GM18511 (cell line): ENCODE measurements around the gene MYOZ3.

Experiments used
- ATAC-seq: cut with Tn5 transposase; IDR thresholded peaks from one replicate; pipeline ENCODE4 v1.9.1; 2021; ENCODE audit warnings: mild to moderate bottlenecking, moderate library complexity; ENCODE audit not compliant: unreplicated experiment

The MYOZ3 gene

GRCh38 chr5:150690760-150691159 lies 29.7 kb downstream of the MYOZ3 start:
- ATAC-seq: no peak

- no peak for ATAC-seq
These were observed 31.2 kb downstream of the MYOZ3 start for GRCh38 chr5:150692276-150692675.

GRCh38 chr5:150694612-150695011 lies 33.6 kb downstream of the MYOZ3 start:
- no peak for ATAC-seq

GRCh38 chr5:150700246-150700593 lies 39.2 kb downstream of the MYOZ3 start:
- peak; percentile 15 for ATAC-seq

GRCh38 chr5:150700594-150701377 lies 39.7 kb downstream of the MYOZ3 start, which contains the start of gene RBM22:
Gene RBM22, minus strand, starts transcription at chr5:150701062. Its CDS starts 77 bp downstream, at chr5:150700985.
- peak; percentile 98 for ATAC-seq

GRCh38 chr5:150703762-150704161 lies 42.7 kb downstream of the MYOZ3 start:
- ATAC-seq: no peak

- ATAC-seq: no peak
These were observed 45.8 kb downstream of the MYOZ3 start for GRCh38 chr5:150706776-150707390.

GRCh38 chr5:150710165-150710564 lies 49.1 kb downstream of the MYOZ3 start:
- no peak for ATAC-seq

GRCh38 chr5:150723845-150724244 lies 62.8 kb downstream of the MYOZ3 start:
- ATAC-seq: no peak
